Measurements from ENCODE around the gene GOLGA3. TPM values are rescaled to one million over a fixed set of nuclear protein-coding genes. Genes with fewer than 3 reads are reported as not detected.
A peak's percentile ranks its signal among the peaks of the same experiment; 100 is the strongest.
"Not testable (repeated sequence)": the region's sequence is repeated elsewhere in the genome, so short reads cannot be mapped to it uniquely, and the experiment has no call there.

GOLGA3 gene
- total RNA-seq, 2 experiments from 2014 or later: 31.5 to 34.0 TPM

DNA sequence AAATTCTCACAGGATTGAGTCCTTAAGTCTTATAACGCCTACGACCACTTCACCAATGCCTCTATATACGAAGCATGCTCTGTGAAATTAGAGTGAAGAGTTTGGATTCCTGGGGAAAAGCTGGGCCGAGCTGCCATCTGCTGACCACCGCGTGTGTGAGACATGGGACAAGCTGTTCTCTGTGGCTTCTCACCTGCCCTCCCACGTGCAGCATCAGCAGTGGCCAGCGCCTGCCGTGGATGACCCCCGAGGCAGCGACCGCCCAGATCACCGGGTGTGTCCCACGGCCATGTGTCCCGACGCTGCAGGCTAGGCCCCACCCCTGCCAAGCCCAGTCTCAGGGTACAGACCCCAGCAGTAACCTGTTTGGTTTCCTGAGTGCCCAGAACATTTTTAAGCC, 21.6 kb upstream of the GOLGA3 start:
- Histone ChIP-seq H3K36me3 (ENCODE audit: insufficient read depth, low read length) (peaks cover 68% of the 10 kb centered on the region), H3K27ac (ENCODE audit: low read depth in 1 of 2, low read length in 2 of 2) (no peak overlapping the region), H3K4me3 (ENCODE audit: low read length) (no peak overlapping the region), H3K9me3 (ENCODE audit: control insufficient read depth in 1 of 2, insufficient read depth in 1 of 2, low read length in 2 of 2) (no peaks in the 10 kb centered on the region), H3K27me3 (ENCODE audit: control insufficient read depth in 1 of 2, insufficient read depth in 2 of 2, low read length in 2 of 2) (no peaks in the 10 kb centered on the region), H3K4me1 (ENCODE audit: insufficient read depth, low read length) (no peaks in the 10 kb centered on the region)
- Mint-ChIP-seq H3K4me1 (ENCODE audit: low read depth) (peaks cover 17% of the 10 kb centered on the region), H3K27ac (no peak overlapping the region), H3K36me3 (ENCODE audit: low read depth) (peaks cover 75% of the 10 kb centered on the region), H3K27me3 (no peaks in the 10 kb centered on the region), H3K9me3 (no peaks in the 10 kb centered on the region), H3K4me3 (no peak overlapping the region)
- TF ChIP-seq, protein P1, sequence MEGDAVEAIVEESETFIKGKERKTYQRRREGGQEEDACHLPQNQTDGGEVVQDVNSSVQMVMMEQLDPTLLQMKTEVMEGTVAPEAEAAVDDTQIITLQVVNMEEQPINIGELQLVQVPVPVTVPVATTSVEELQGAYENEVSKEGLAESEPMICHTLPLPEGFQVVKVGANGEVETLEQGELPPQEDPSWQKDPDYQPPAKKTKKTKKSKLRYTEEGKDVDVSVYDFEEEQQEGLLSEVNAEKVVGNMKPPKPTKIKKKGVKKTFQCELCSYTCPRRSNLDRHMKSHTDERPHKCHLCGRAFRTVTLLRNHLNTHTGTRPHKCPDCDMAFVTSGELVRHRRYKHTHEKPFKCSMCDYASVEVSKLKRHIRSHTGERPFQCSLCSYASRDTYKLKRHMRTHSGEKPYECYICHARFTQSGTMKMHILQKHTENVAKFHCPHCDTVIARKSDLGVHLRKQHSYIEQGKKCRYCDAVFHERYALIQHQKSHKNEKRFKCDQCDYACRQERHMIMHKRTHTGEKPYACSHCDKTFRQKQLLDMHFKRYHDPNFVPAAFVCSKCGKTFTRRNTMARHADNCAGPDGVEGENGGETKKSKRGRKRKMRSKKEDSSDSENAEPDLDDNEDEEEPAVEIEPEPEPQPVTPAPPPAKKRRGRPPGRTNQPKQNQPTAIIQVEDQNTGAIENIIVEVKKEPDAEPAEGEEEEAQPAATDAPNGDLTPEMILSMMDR (IDR thresholded peaks at IDR 0.05): no peak
- DNase-seq (no peak), ATAC-seq (ENCODE audit: poor library complexity) (no peak)
- ChIA-PET POLR2A (no interaction called here), CTCF (interaction anchor here (0.6 to 0.8 kb wide), 2 partner anchors 16 to 82 kb away, joined by 3 to 4 read pairs; no protein-coding TSS in a partner anchor)
- intact Hi-C loops (cut with DNase I, micrococcal nuclease): no loop called here

DNA sequence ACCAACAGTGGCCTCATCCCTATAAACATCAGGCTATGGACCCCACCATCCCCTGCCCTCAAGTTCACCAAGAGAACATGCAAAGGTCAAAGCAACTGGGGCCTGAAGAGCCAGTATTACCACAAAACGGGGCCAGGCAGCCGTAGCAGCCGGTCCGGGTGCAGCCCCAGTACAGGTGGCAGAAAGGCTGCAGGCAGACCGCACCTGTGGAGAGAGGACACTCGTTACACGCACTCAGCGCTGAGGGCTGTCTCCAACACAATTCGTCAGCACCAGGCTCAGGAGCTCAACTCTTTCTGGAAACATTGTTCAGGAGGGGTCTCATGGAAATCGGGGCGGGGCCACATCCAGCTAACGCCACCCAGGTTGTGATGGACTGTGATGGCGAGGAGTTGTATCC, 19.9 kb upstream of the GOLGA3 start:
- H3K4me3 Mint-ChIP-seq: no peak overlapping the region
- Histone ChIP-seq H3K27me3 (ENCODE audit: control insufficient read depth in 1 of 2, insufficient read depth in 2 of 2, low read length in 2 of 2) (no peaks in the 10 kb centered on the region), H3K4me3 (ENCODE audit: low read length) (no peak overlapping the region), H3K36me3 (ENCODE audit: insufficient read depth, low read length) (peaks cover 70% of the 10 kb centered on the region), H3K27ac (ENCODE audit: low read depth in 1 of 2, low read length in 2 of 2) (no peak overlapping the region), H3K4me1 (ENCODE audit: insufficient read depth, low read length) (no peaks in the 10 kb centered on the region), H3K9me3 (ENCODE audit: control insufficient read depth in 1 of 2, insufficient read depth in 1 of 2, low read length in 2 of 2) (no peaks in the 10 kb centered on the region)
- H3K27me3 Mint-ChIP-seq: no peaks in the 10 kb centered on the region
- H3K4me1 Mint-ChIP-seq (ENCODE audit: low read depth): peaks cover 17% of the 10 kb centered on the region
- H3K9me3 Mint-ChIP-seq: no peaks in the 10 kb centered on the region
- no peak for ATAC-seq (ENCODE audit: poor library complexity)
- peak overlapping the region; percentile 87 for H3K27ac Mint-ChIP-seq
- intact Hi-C loops (cut with DNase I, micrococcal nuclease): no loop called here
- TF ChIP-seq, protein P1 (IDR thresholded peaks at IDR 0.05): no peak
- no peak for DNase-seq
- peaks cover 70% of the 10 kb centered on the region for H3K36me3 Mint-ChIP-seq (ENCODE audit: low read depth)
- ChIA-PET CTCF (no interaction called here), POLR2A (interaction anchor here (0.9 to 2.5 kb wide), 4 partner anchors 11 to 39 kb away, joined by 3 to 12 read pairs (median 7); partner anchors contain the start of genes CHFR and GOLGA3)

DNA sequence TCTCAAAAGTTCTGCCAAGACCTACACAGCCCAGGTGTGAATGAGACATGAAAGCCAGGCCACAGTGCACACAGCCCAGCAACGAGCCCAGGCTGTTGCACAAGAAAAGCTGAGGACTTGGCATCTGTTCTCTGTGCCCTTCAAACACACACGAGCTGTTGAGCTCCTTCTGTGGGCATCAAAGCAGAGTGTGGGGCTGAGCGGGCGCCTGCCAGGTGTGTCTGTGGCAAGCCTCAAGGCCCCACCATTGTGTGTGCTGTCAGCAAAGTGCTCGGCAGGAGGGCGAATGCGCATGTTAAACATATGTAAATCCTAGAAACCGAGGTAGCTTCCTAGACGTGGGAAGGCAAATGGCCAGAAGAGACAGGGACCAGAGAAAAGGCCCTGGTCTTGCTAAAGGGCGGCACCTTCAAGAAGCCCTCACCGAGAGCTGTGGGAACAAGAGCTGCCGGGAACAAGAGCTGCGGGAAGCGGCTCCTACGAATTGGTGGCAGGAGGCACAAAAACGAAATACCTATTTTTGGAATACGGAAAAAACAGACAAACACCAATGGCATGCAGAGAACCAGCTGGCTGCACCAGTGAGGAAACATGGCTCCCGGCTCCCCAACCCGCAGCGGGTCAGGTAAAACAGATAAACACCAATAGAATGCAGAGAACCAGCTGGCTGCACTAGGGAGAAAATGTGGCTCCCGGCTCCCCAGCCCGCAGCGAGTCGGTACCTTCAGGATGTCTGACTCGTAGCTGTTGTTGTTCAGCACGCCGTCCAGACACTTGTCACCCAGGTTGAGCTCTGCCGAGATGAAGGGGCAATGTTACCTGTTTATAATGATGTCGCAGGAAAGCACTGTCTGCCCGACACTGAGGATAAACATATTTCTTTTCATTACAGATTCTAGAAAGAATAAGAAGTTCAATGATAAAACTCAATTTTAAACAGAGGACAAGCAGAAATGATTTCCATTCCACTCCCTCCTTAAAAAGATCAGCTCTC, 19.0 kb upstream of the GOLGA3 start:
- ChIA-PET POLR2A (interaction anchor here (1.0 to 2.5 kb wide), 6 partner anchors 10 to 138 kb away, joined by 3 to 12 read pairs (median 5); partner anchors contain the start of genes GOLGA3 and ZNF26), CTCF (no interaction called here)
- DNase-seq: peak in 4 of 14 experiments; percentile 26 to 36 (median 32)
- peaks cover 69% of the 10 kb centered on the region for H3K36me3 Mint-ChIP-seq (ENCODE audit: low read depth)
- peaks cover 17% of the 10 kb centered on the region for H3K4me1 Mint-ChIP-seq (ENCODE audit: low read depth)
- H3K4me3 Mint-ChIP-seq: peak overlapping the region; percentile 20
- H3K9me3 ChIP-seq (ENCODE audit: control insufficient read depth in 1 of 2, insufficient read depth in 1 of 2, low read length in 2 of 2): no peaks in the 10 kb centered on the region
- H3K4me1 ChIP-seq (ENCODE audit: insufficient read depth, low read length): no peaks in the 10 kb centered on the region
- peaks cover 69% of the 10 kb centered on the region for H3K36me3 ChIP-seq (ENCODE audit: insufficient read depth, low read length)
- H3K27me3 Mint-ChIP-seq: no peaks in the 10 kb centered on the region
- H3K27ac Mint-ChIP-seq: peak overlapping the region; percentile 87
- no peak overlapping the region for H3K4me3 ChIP-seq (ENCODE audit: low read length)
- H3K27me3 ChIP-seq (ENCODE audit: control insufficient read depth in 1 of 2, insufficient read depth in 2 of 2, low read length in 2 of 2): no peaks in the 10 kb centered on the region
- intact Hi-C loops (cut with DNase I, micrococcal nuclease): no loop called here
- peak overlapping the region in 1 of 2 donors; percentile 44 for H3K27ac ChIP-seq (ENCODE audit: low read depth in 1 of 2, low read length in 2 of 2)
- H3K9me3 Mint-ChIP-seq: no peaks in the 10 kb centered on the region
- TF ChIP-seq, protein P1 (IDR thresholded peaks at IDR 0.05): no peak
- peak; percentile 82 for ATAC-seq (ENCODE audit: poor library complexity)

- H3K27ac Mint-ChIP-seq; POLR2A ChIA-PET; H3K27me3 Mint-ChIP-seq; H3K4me3 Mint-ChIP-seq; H3K9me3 ChIP-seq (ENCODE audit: control insufficient read depth in 1 of 2, insufficient read depth in 1 of 2, low read length in 2 of 2); H3K4me1 ChIP-seq (ENCODE audit: insufficient read depth, low read length); CTCF ChIA-PET; H3K4me3 ChIP-seq (ENCODE audit: low read length); H3K27ac ChIP-seq (ENCODE audit: low read depth in 1 of 2, low read length in 2 of 2); H3K27me3 ChIP-seq (ENCODE audit: control insufficient read depth in 1 of 2, insufficient read depth in 2 of 2, low read length in 2 of 2); ATAC-seq (ENCODE audit: poor library complexity); intact Hi-C loops (cut with DNase I, micrococcal nuclease); H3K9me3 Mint-ChIP-seq; DNase-seq: not testable (repeated sequence)
- peaks cover 69% of the 10 kb centered on the region for H3K36me3 ChIP-seq (ENCODE audit: insufficient read depth, low read length)
- peaks cover 17% of the 10 kb centered on the region for H3K4me1 Mint-ChIP-seq (ENCODE audit: low read depth)
- H3K36me3 Mint-ChIP-seq (ENCODE audit: low read depth): peaks cover 63% of the 10 kb centered on the region
These were observed 16.0 kb upstream of the GOLGA3 start for GRCh38 chr12:132844681-132845080.

All from CD4-positive, alpha-beta T cell (primary cell).